PFSK-1 (cell line): ENCODE measurements around the gene COL6A2.

Source experiments
- POLR2AphosphoS5 ChIP-seq: IDR thresholded peaks from 2 replicates; pipeline ENCODE4 v1.6.1; 2012; ENCODE audit warnings: low read depth, mild to moderate bottlenecking, control low read depth, low read length, moderate library complexity
- SIN3A ChIP-seq: IDR thresholded peaks from 2 replicates; pipeline ENCODE4 v1.6.1; 2012; ENCODE audit warnings: mild to moderate bottlenecking, low read length, moderate library complexity, borderline replicate concordance; ENCODE audit not compliant: insufficient read depth
- TAF1 ChIP-seq: IDR thresholded peaks from 2 replicates; pipeline ENCODE4 v1.6.1; 2012; ENCODE audit warnings: low read length, control low read depth, borderline replicate concordance; ENCODE audit not compliant: insufficient read depth
- TF ChIP-seq, protein P1 (sequence below), 2 experiments: IDR thresholded peaks; 2 replicates each; pipeline versions ENCODE4 v1.6.1 to v1.8.0; 2011 to 2012; ENCODE audit warnings: low read depth in 2 of 2, low read length in 2 of 2, control low read depth in 1 of 2, inconsistent platforms in 1 of 2, mild to moderate bottlenecking in 1 of 2, moderate library complexity in 1 of 2; ENCODE audit not compliant: insufficient read depth in 1 of 2

DNA sequence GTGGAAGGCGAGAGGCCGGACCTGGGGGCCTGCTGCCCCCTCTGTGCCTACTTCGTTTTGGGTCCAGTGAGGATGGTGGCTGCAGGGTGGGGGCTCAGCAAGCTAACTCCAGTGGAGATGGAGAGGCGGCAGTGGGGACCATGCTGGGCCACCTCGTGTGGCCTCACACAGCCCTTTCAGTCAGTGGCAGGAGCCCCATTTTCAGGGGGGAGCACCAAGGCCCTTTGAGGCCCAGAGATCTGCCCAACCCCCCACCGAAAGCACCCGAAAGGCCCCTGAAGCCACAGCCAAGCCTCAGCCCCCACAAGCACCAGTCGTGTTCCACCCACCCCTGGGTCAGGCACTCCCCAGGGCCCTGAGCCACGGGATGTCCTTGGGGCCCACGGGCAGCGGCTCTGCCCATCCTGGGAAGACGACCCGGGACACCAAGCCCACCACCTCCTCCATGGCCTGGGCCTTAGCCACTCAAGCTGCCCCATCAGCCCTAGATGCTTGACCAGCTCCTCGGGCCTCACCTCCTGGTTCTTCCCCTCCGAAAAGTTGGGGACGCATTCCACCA lies 57.1 kb downstream of the COL6A2 start:
- TF ChIP-seq POLR2AphosphoS5 (no peak), TAF1 (no peak), SIN3A (no peak)
- TF ChIP-seq, protein P1, sequence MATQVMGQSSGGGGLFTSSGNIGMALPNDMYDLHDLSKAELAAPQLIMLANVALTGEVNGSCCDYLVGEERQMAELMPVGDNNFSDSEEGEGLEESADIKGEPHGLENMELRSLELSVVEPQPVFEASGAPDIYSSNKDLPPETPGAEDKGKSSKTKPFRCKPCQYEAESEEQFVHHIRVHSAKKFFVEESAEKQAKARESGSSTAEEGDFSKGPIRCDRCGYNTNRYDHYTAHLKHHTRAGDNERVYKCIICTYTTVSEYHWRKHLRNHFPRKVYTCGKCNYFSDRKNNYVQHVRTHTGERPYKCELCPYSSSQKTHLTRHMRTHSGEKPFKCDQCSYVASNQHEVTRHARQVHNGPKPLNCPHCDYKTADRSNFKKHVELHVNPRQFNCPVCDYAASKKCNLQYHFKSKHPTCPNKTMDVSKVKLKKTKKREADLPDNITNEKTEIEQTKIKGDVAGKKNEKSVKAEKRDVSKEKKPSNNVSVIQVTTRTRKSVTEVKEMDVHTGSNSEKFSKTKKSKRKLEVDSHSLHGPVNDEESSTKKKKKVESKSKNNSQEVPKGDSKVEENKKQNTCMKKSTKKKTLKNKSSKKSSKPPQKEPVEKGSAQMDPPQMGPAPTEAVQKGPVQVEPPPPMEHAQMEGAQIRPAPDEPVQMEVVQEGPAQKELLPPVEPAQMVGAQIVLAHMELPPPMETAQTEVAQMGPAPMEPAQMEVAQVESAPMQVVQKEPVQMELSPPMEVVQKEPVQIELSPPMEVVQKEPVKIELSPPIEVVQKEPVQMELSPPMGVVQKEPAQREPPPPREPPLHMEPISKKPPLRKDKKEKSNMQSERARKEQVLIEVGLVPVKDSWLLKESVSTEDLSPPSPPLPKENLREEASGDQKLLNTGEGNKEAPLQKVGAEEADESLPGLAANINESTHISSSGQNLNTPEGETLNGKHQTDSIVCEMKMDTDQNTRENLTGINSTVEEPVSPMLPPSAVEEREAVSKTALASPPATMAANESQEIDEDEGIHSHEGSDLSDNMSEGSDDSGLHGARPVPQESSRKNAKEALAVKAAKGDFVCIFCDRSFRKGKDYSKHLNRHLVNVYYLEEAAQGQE (IDR thresholded peaks at IDR 0.05; ENCODE audit: insufficient read depth in 1 of 2, low read depth in 2 of 2, low read length in 2 of 2): no peak
